ENCODE data around the gene RANGAP1.
"Not testable (repeated sequence)": the region's sequence is repeated elsewhere in the genome, so short reads cannot be mapped to it uniquely, and the experiment has no call there.

The RANGAP1 gene

GRCh38 chr22:41264408-41264941 is 21.5 kb downstream of the RANGAP1 start:
- H3K27me3 Mint-ChIP-seq = no peaks in the 10 kb centered on the region
- H3K4me3 Mint-ChIP-seq = no peak overlapping the region
- H3K4me1 Mint-ChIP-seq = peaks cover 10% of the 10 kb centered on the region
- no peak for DNase-seq (ENCODE audit: low spot score in 2 of 2)
- peak overlapping the region; percentile 75 for H3K27ac Mint-ChIP-seq (ENCODE audit: low read depth)
- no peak for ATAC-seq (replicated peaks; ENCODE audit: extremely low read depth, poor library complexity, severe bottlenecking)
- H3K36me3 Mint-ChIP-seq (ENCODE audit: insufficient read depth) = peaks cover 46% of the 10 kb centered on the region
- H3K9me3 Mint-ChIP-seq = no peaks in the 10 kb centered on the region

DNA sequence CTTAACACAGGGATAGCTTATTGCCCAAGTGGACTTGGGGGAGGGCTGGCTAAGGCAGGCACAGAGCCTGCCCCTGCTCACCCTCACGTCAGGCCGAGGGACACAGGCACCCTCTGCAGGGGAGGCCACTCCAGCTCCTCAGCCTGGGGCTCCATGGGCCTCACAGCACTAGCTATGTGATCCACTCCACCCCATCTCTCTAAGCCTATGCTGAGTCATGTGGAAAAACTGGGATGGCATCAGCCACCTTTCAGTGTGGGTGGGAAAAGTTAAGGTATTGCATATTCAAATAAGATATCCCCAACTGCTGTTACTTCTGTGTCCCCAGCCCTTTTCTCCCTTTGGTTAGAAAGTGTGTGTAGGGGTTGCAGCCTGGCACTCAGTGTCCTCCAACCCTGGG is 22.3 kb downstream of the RANGAP1 start:
- no peak for DNase-seq (ENCODE audit: low spot score in 2 of 2)
- no peaks in the 10 kb centered on the region for H3K9me3 Mint-ChIP-seq
- H3K4me3 Mint-ChIP-seq = no peak overlapping the region
- H3K36me3 Mint-ChIP-seq (ENCODE audit: insufficient read depth) = peaks cover 44% of the 10 kb centered on the region
- no peak overlapping the region for H3K27ac Mint-ChIP-seq (ENCODE audit: low read depth)
- peaks cover 10% of the 10 kb centered on the region for H3K4me1 Mint-ChIP-seq
- ATAC-seq (replicated peaks; ENCODE audit: extremely low read depth, poor library complexity, severe bottlenecking) = no peak
- no peaks in the 10 kb centered on the region for H3K27me3 Mint-ChIP-seq

DNA sequence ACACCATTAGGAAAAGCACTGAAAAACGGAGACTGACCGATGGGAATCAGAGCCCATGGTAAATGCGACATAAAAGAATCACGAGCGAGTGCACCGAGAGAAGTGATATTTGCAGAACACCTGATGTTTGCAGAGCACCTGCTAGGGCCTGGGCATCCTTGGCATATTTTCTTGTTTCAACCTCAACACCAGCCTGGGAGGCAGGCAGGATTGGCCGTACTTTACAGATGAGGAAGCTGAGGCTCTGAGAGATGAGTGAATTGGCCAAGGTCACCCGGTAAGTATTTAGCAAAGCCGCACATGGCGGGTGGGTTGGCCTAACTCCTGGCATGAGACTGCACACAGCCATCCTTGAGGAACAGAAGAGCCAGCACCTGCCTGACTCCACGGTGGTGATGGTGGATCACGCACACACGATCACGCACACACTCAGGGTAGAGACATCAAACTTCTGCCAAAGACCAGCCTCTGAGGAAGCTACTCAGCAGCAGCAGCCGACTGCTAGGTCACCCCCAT is 23.7 kb downstream of the RANGAP1 start:
- H3K27me3 Mint-ChIP-seq = no peaks in the 10 kb centered on the region
- no peak overlapping the region for H3K4me3 Mint-ChIP-seq
- peaks cover 10% of the 10 kb centered on the region for H3K4me1 Mint-ChIP-seq
- H3K27ac Mint-ChIP-seq (ENCODE audit: low read depth) = no peak overlapping the region
- ATAC-seq (replicated peaks; ENCODE audit: extremely low read depth, poor library complexity, severe bottlenecking) (no peak), DNase-seq (ENCODE audit: low spot score in 2 of 2) (no peak)
- H3K9me3 Mint-ChIP-seq = no peaks in the 10 kb centered on the region
- H3K36me3 Mint-ChIP-seq (ENCODE audit: insufficient read depth) = peaks cover 41% of the 10 kb centered on the region

DNA sequence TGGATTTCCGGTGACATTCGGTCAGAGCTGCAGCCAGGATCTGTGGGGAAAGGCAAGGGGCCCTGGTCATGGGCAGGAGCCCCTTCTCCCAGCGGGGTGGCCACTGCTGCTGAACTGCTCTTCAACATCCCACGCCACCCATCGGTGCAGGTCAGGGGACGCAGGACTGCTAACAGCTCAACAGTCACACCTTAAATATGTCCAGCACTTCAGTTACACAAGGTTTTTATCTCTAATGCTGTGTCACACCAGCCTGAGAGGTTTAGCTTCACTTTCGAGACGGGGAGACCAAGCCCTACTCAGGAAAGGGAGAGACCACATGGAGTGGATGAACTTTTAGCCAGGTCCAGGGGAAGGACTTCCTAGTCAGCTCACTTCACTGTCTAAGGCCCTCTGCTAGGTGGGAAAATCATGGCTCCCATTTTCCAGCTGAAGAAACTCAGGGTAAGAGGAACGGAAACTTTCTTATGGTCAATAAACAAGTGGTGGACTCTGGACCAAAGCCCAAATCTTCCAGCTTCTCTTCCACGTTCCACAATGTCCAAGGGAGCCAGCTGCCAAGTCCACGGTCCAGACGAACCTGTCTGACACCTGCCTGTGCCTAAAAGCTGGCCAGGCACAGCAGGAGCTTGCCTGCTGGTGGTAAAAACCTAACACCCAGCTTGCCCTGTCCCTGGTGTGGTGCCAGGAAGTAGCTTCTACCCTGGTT is 24.3 kb downstream of the RANGAP1 start:
- Mint-ChIP-seq H3K36me3 (ENCODE audit: insufficient read depth) (peaks cover 38% of the 10 kb centered on the region), H3K9me3 (no peaks in the 10 kb centered on the region), H3K27ac (ENCODE audit: low read depth) (no peak overlapping the region), H3K27me3 (no peaks in the 10 kb centered on the region), H3K4me3 (no peak overlapping the region), H3K4me1 (peaks cover 10% of the 10 kb centered on the region)
- ATAC-seq (replicated peaks; ENCODE audit: extremely low read depth, poor library complexity, severe bottlenecking) = no peak
- DNase-seq (ENCODE audit: low spot score in 2 of 2) = no peak

DNA sequence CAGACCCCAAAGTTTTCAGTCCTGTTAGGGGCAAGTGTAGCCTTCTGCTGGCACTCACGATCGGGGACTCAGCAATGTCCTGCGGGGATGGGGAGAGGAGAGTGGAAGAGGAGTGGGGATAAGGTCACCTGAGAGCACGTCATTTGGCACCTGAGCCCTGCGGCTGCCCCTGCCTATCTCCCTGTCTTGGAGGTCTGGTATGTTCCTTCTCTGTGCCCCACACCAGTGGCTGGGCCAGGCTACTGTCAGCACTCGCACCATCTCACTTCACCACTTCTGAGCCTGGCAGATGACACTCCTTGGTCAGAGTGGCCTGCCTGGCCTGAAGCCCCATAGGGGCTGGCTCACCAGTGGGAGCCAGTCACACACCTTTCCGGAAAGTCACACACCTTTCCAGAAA is 25.1 kb downstream of the RANGAP1 start:
- DNase-seq (ENCODE audit: low spot score in 2 of 2) (no peak), ATAC-seq (replicated peaks; ENCODE audit: extremely low read depth, poor library complexity, severe bottlenecking) (no peak)
- H3K4me1 Mint-ChIP-seq = peaks cover 6% of the 10 kb centered on the region
- H3K27ac Mint-ChIP-seq (ENCODE audit: low read depth) = peak overlapping the region; percentile 55
- no peaks in the 10 kb centered on the region for H3K27me3 Mint-ChIP-seq
- H3K36me3 Mint-ChIP-seq (ENCODE audit: insufficient read depth) = peaks cover 36% of the 10 kb centered on the region
- no peaks in the 10 kb centered on the region for H3K9me3 Mint-ChIP-seq
- no peak overlapping the region for H3K4me3 Mint-ChIP-seq

GRCh38 chr22:41259756-41260155 is 26.2 kb downstream of the RANGAP1 start:
- H3K27me3 Mint-ChIP-seq; H3K27ac Mint-ChIP-seq (ENCODE audit: low read depth); H3K9me3 Mint-ChIP-seq; DNase-seq (ENCODE audit: low spot score in 2 of 2); H3K4me1 Mint-ChIP-seq; ATAC-seq (replicated peaks; ENCODE audit: extremely low read depth, poor library complexity, severe bottlenecking); H3K4me3 Mint-ChIP-seq: not testable (repeated sequence)
- peaks cover 37% of the 10 kb centered on the region for H3K36me3 Mint-ChIP-seq (ENCODE audit: insufficient read depth)

GRCh38 chr22:41257696-41258095 is 28.3 kb downstream of the RANGAP1 start:
- DNase-seq (ENCODE audit: low spot score in 2 of 2) = no peak
- no peak overlapping the region for H3K4me3 Mint-ChIP-seq
- no peaks in the 10 kb centered on the region for H3K9me3 Mint-ChIP-seq
- ATAC-seq (replicated peaks; ENCODE audit: extremely low read depth, poor library complexity, severe bottlenecking) = no peak
- peaks cover 47% of the 10 kb centered on the region for H3K36me3 Mint-ChIP-seq (ENCODE audit: insufficient read depth)
- no peaks in the 10 kb centered on the region for H3K4me1 Mint-ChIP-seq
- H3K27me3 Mint-ChIP-seq = no peaks in the 10 kb centered on the region
- peak overlapping the region; percentile 41 for H3K27ac Mint-ChIP-seq (ENCODE audit: low read depth)

- Mint-ChIP-seq H3K9me3 (no peaks in the 10 kb centered on the region), H3K27ac (ENCODE audit: low read depth) (no peak overlapping the region), H3K36me3 (ENCODE audit: insufficient read depth) (peaks cover 49% of the 10 kb centered on the region), H3K4me3 (no peak overlapping the region), H3K27me3 (no peaks in the 10 kb centered on the region), H3K4me1 (no peaks in the 10 kb centered on the region)
- ATAC-seq (replicated peaks; ENCODE audit: extremely low read depth, poor library complexity, severe bottlenecking) (no peak), DNase-seq (ENCODE audit: low spot score in 2 of 2) (no peak)
Measured at GRCh38 chr22:41256254-41257253, 29.4 kb downstream of the RANGAP1 start.

GRCh38 chr22:41254230-41254629 is 31.8 kb downstream of the RANGAP1 start:
- peak overlapping the region; percentile 64 for H3K27ac Mint-ChIP-seq (ENCODE audit: low read depth)
- H3K27me3 Mint-ChIP-seq = no peaks in the 10 kb centered on the region
- ATAC-seq (replicated peaks; ENCODE audit: extremely low read depth, poor library complexity, severe bottlenecking) = no peak
- no peak for DNase-seq (ENCODE audit: low spot score in 2 of 2)
- no peaks in the 10 kb centered on the region for H3K9me3 Mint-ChIP-seq
- no peak overlapping the region for H3K4me3 Mint-ChIP-seq
- H3K4me1 Mint-ChIP-seq = no peaks in the 10 kb centered on the region
- H3K36me3 Mint-ChIP-seq (ENCODE audit: insufficient read depth) = peaks cover 47% of the 10 kb centered on the region

- H3K27me3 Mint-ChIP-seq = no peaks in the 10 kb centered on the region
- ATAC-seq (replicated peaks; ENCODE audit: extremely low read depth, poor library complexity, severe bottlenecking) = no peak
- DNase-seq (ENCODE audit: low spot score in 2 of 2) = no peak
- no peak overlapping the region for H3K4me3 Mint-ChIP-seq
- no peaks in the 10 kb centered on the region for H3K4me1 Mint-ChIP-seq
- H3K27ac Mint-ChIP-seq (ENCODE audit: low read depth) = peak overlapping the region; percentile 74
- H3K36me3 Mint-ChIP-seq (ENCODE audit: insufficient read depth) = peaks cover 40% of the 10 kb centered on the region
- H3K9me3 Mint-ChIP-seq = no peaks in the 10 kb centered on the region
Measured at GRCh38 chr22:41252365-41252764, 33.6 kb downstream of the RANGAP1 start.

DNA sequence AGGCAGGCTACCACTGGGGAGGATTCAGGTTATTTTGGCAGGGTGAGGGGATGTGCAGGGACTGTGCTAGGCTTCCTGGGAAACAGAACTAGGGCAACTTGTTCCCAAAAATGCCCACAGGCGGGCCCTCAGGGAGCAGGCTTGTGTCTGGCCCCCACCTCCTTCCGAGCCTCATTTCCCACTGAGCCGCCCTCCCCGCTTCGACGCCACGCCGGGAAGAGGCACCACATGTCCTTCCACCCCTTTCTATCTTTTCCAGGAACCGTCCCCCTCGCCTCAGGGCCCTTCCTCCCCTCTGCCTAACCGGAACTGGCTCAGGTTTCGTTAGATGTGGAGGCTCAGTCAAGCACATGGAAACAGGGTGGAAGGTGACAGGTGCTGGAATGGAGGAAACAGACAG is 35.9 kb downstream of the RANGAP1 start:
- Mint-ChIP-seq H3K27ac (ENCODE audit: low read depth) (peak overlapping the region; percentile 68), H3K27me3 (no peaks in the 10 kb centered on the region), H3K4me1 (no peaks in the 10 kb centered on the region), H3K9me3 (no peaks in the 10 kb centered on the region), H3K4me3 (no peak overlapping the region), H3K36me3 (ENCODE audit: insufficient read depth) (peaks cover 38% of the 10 kb centered on the region)
- ATAC-seq (replicated peaks; ENCODE audit: extremely low read depth, poor library complexity, severe bottlenecking) = no peak
- no peak for DNase-seq (ENCODE audit: low spot score in 2 of 2)

GRCh38 chr22:41249442-41249841 is 36.5 kb downstream of the RANGAP1 start:
- no peak overlapping the region for H3K27ac Mint-ChIP-seq (ENCODE audit: low read depth)

More at GRCh38 chr22:41249442-41249841, 36.5 kb downstream of the RANGAP1 start:
- Mint-ChIP-seq H3K36me3 (ENCODE audit: insufficient read depth) (peaks cover 34% of the 10 kb centered on the region), H3K9me3 (no peaks in the 10 kb centered on the region), H3K27me3 (no peaks in the 10 kb centered on the region), H3K4me3 (no peak overlapping the region), H3K4me1 (no peaks in the 10 kb centered on the region)
- no peak for DNase-seq (ENCODE audit: low spot score in 2 of 2)
- no peak for ATAC-seq (replicated peaks; ENCODE audit: extremely low read depth, poor library complexity, severe bottlenecking)
